Thyroid gland (tissue), 4 donors: ENCODE results near the gene NUP58. TPM values are rescaled to one million over a fixed set of nuclear protein-coding genes. Genes with fewer than 3 reads are reported as not detected.

Experiments used
- DNase-seq, 2 donors: peaks; one replicate each; pipeline ENCODE4 v3.0.0-alpha.2; 2019
- H3K27ac ChIP-seq, 3 donors: fragments of 200-600 bp; sonication (generic); 1 replicate in 2 of 3; 2 replicates in 1 of 3; pipeline ENCODE4 v1.5.1; 2016 to 2019; ENCODE audit warnings: mild to moderate bottlenecking in 1 of 3, moderate library complexity in 1 of 3
- H3K27me3 ChIP-seq: fragments of 200-600 bp; sonication (generic); one replicate; pipeline ENCODE4 v1.5.1; 2019
- H3K36me3 ChIP-seq, 2 donors: fragments of 200-600 bp; sonication (generic); one replicate each; pipeline ENCODE4 v1.5.1; 2016 to 2019
- H3K4me1 ChIP-seq, 2 donors: fragments of 200-600 bp; sonication (generic); one replicate each; pipeline ENCODE4 v1.5.1; 2017 to 2019
- H3K4me3 ChIP-seq, 3 donors: fragments of 200-600 bp; sonication (generic); replicated peaks in 1 of 3; 1 replicate in 2 of 3; 2 replicates in 1 of 3; pipeline ENCODE4 v1.5.1; 2016; ENCODE audit warnings: mild to moderate bottlenecking in 1 of 3
- H3K9me3 ChIP-seq: fragments of 200-600 bp; sonication (generic); one replicate; pipeline ENCODE4 v1.5.1; 2017
- CTCF ChIP-seq, 6 experiments: fragments of 200-600 bp in 3 of 6; fragments of 450-650 bp in 3 of 6; sonication (generic) in 3 of 6; IDR thresholded peaks; one replicate each; pipeline ENCODE4 v1.5.1; 2016 to 2019; ENCODE audit warnings: antibody characterized with exemption in 6 of 6, mild to moderate bottlenecking in 2 of 6, inconsistent platforms in 1 of 6, moderate library complexity in 1 of 6
- POLR2A ChIP-seq, 2 donors: fragments of 450-650 bp; IDR thresholded peaks; one replicate each; pipeline ENCODE4 v1.6.1; 2017; ENCODE audit warnings: antibody characterized with exemption in 2 of 2, mild to moderate bottlenecking in 2 of 2, moderate library complexity in 1 of 2
- WGBS, 2 donors: methylation state at CpG; one replicate each; pipeline ENCODE4 v1.1.5; 2017; 5-methylcytosine and 5-hydroxymethylcytosine counted together
- intact Hi-C: fragments of 100-400 bp; cut with DNase I; formaldehyde crosslinking; loops from one replicate; pipeline ENCODE4 v1.15.1; 2023
- total RNA-seq, 4 donors: library from RNA; depleted of rRNA; stranded (reverse); fragments of >200 nt; gene quantifications; one replicate each; pipeline ENCODE4 v1.2.3, GENCODE V29; 2016

Gene NUP58
- total RNA-seq, 4 donors from 2014 or later: 54.7 to 112 (median 83.5) TPM

- TF ChIP-seq CTCF (IDR thresholded peaks at IDR 0.05) (no peak), POLR2A (IDR thresholded peaks at IDR 0.05) (no peak)
- Histone ChIP-seq H3K4me1 (no peaks in the 10 kb centered on the region), H3K9me3 (no peaks in the 10 kb centered on the region), H3K27ac (no peak overlapping the region), H3K27me3 (no peaks in the 10 kb centered on the region), H3K4me3 (no peak overlapping the region), H3K36me3 (peaks cover 0 to 7% of the 10 kb centered on the region in 2 donors)
- intact Hi-C loops: no loop called here
- DNase-seq: no peak
- 88 to 92% methylated on average over 2 of the region's 2 CpGs for WGBS, 2 donors
Observed at GRCh38 chr13:25345576-25345975, 44.2 kb downstream of the NUP58 start.

- no peak overlapping the region for H3K4me3 ChIP-seq
- H3K36me3 ChIP-seq: no peaks in the 10 kb centered on the region
- no peak for DNase-seq
- no peaks in the 10 kb centered on the region for H3K4me1 ChIP-seq
- no peak for TF ChIP-seq POLR2A (IDR thresholded peaks at IDR 0.05)
- no peak for TF ChIP-seq CTCF (IDR thresholded peaks at IDR 0.05)
- intact Hi-C loops: no loop called here
- H3K27ac ChIP-seq: no peak overlapping the region
- WGBS, 2 donors: 78 to 79% methylated on average over 2 of the region's 2 CpGs
- no peaks in the 10 kb centered on the region for H3K27me3 ChIP-seq
- H3K9me3 ChIP-seq: no peaks in the 10 kb centered on the region
Observed at GRCh38 chr13:25347151-25347550, 45.7 kb downstream of the NUP58 start.

GRCh38 chr13:25351404-25351803, 50.0 kb downstream of the NUP58 start:
- no peak for DNase-seq
- 98% methylated on average over 1 of the region's 1 CpG for WGBS, 2 donors
- intact Hi-C loops: no loop called here
- no peaks in the 10 kb centered on the region for H3K4me1 ChIP-seq
- H3K27me3 ChIP-seq: no peaks in the 10 kb centered on the region
- no peak for TF ChIP-seq POLR2A (IDR thresholded peaks at IDR 0.05)
- TF ChIP-seq CTCF (IDR thresholded peaks at IDR 0.05): no peak
- no peak overlapping the region for H3K27ac ChIP-seq
- H3K36me3 ChIP-seq: no peaks in the 10 kb centered on the region
- H3K4me3 ChIP-seq: no peak overlapping the region
- no peaks in the 10 kb centered on the region for H3K9me3 ChIP-seq

- 64 to 73% methylated on average over 3 of the region's 3 CpGs for WGBS, 2 donors
- Histone ChIP-seq H3K27ac (no peak overlapping the region), H3K36me3 (no peaks in the 10 kb centered on the region), H3K4me3 (no peak overlapping the region), H3K27me3 (no peaks in the 10 kb centered on the region), H3K4me1 (no peaks in the 10 kb centered on the region), H3K9me3 (no peaks in the 10 kb centered on the region)
- no peak for TF ChIP-seq POLR2A (IDR thresholded peaks at IDR 0.05)
- no peak for TF ChIP-seq CTCF (IDR thresholded peaks at IDR 0.05)
- intact Hi-C loops: no loop called here
- DNase-seq: no peak
Observed at GRCh38 chr13:25352230-25352629, 50.8 kb downstream of the NUP58 start.

GRCh38 chr13:25352806-25353205, 51.4 kb downstream of the NUP58 start:
- Histone ChIP-seq H3K36me3 (no peaks in the 10 kb centered on the region), H3K27ac (no peak overlapping the region), H3K4me3 (no peak overlapping the region), H3K27me3 (no peaks in the 10 kb centered on the region), H3K4me1 (no peaks in the 10 kb centered on the region), H3K9me3 (no peaks in the 10 kb centered on the region)
- TF ChIP-seq CTCF (IDR thresholded peaks at IDR 0.05) (no peak), POLR2A (IDR thresholded peaks at IDR 0.05) (no peak)
- intact Hi-C loops: no loop called here
- DNase-seq: no peak
- 71 to 80% methylated on average over 4 of the region's 4 CpGs for WGBS, 2 donors
